OCI-LY3 (cell line): Measurements from ENCODE around the gene TNFRSF1B.

Experiments used
- H2AFZ ChIP-seq: fragments of 200-600, 300-600 bp; shearing (Covaris generic); 2 replicates; pipeline ENCODE4 v1.6.0; 2014; ENCODE audit warnings: antibody characterized with exemption, low read depth, low read length
- H3K27ac ChIP-seq: fragments of 200-600, 300-600 bp; sonication (generic); 2 replicates; pipeline ENCODE4 v1.5.1; 2014; ENCODE audit warnings: mild to moderate bottlenecking, low read length, moderate library complexity, mixed read lengths
- H3K27me3 ChIP-seq: fragments of 200-600, 300-600 bp; sonication (generic); 2 replicates; pipeline ENCODE4 v1.6.1; 2014; ENCODE audit warnings: low read depth, low read length, mixed read lengths
- H3K36me3 ChIP-seq: fragments of 200-600, 300-600 bp; sonication (generic); replicated peaks from 2 replicates; pipeline ENCODE3; 2014; ENCODE audit warnings: low read depth, low read length, mixed read lengths
- H3K4me1 ChIP-seq: fragments of 300-600, 200-600 bp; sonication (generic); 2 replicates; pipeline ENCODE4 v1.6.1; 2014; ENCODE audit warnings: low read length, mixed read lengths
- H3K4me2 ChIP-seq: fragments of 200-600, 300-600 bp; sonication (generic); 2 replicates; pipeline ENCODE4 v1.6.1; 2014; ENCODE audit warnings: low read length, mixed read lengths
- H3K4me3 ChIP-seq: fragments of 300-600, 200-600 bp; sonication (generic); 2 replicates; pipeline ENCODE4 v1.5.1; 2014; ENCODE audit warnings: antibody characterized with exemption, mild to moderate bottlenecking, low read length, moderate library complexity
- H3K79me2 ChIP-seq: fragments of 300-600, 200-600 bp; shearing (Covaris generic); 2 replicates; pipeline ENCODE4 v1.6.1; 2014; ENCODE audit warnings: mild to moderate bottlenecking, low read length, mixed read lengths
- H3K9ac ChIP-seq: fragments of 300-600, 200-600 bp; shearing (Covaris generic); 2 replicates; pipeline ENCODE4 v1.6.0; 2014; ENCODE audit warnings: mild to moderate bottlenecking, low read length, moderate library complexity
- H3K9me3 ChIP-seq: fragments of 200-600, 300-600 bp; shearing (Covaris generic); 2 replicates; pipeline ENCODE4 v1.6.1; 2014; ENCODE audit warnings: low read length, mixed read lengths; ENCODE audit not compliant: insufficient read depth
- H4K20me1 ChIP-seq: fragments of 200-600, 300-600 bp; sonication (generic); 2 replicates; pipeline ENCODE4 v1.6.1; 2016; ENCODE audit warnings: low read length, mixed read lengths; ENCODE audit not compliant: insufficient read depth
- EZH2phosphoT487 ChIP-seq: fragments of 200-600 bp; shearing (Covaris generic); IDR thresholded peaks from 2 replicates; pipeline ENCODE4 v1.6.1; 2018; ENCODE audit warnings: antibody characterized with exemption, mixed run types, low read depth
- TF ChIP-seq, protein P1 (sequence below): fragments of 200-600, 300-600 bp; sonication (generic); IDR thresholded peaks from 2 replicates; pipeline ENCODE4 v1.5.1; 2014; ENCODE audit warnings: antibody characterized with exemption, low read length, low read depth

TNFRSF1B gene

DNA sequence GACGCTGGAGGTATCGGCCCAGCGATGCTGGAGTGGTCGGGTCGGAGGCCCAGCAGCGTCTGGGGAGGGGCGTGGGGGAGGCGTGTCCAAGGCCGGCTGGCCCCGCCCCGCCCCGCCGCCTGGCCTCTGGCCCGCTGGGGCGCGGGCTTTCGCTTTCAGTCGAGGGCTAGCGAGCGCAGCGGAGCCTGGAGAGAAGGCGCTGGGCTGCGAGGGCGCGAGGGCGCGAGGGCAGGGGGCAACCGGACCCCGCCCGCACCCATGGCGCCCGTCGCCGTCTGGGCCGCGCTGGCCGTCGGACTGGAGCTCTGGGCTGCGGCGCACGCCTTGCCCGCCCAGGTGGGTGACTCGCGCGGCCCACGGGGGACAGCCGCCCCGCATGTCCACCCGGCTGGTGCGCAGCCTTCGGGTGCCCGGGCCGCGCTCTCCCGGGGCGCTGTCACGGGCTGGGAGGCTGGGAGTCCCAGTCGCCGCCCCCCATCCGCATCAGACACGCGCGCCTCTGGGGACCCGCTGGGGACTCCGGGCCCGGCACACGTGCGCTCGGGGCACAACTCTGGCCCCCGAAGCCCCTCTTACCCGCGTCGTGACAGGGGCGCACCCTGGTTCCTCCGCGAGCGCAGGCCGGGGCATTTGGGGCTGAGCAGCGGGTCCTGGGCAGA lies at the start of gene TNFRSF1B:
Gene TNFRSF1B (plus strand): TSS at position 158 of the 659 bp plus-strand sequence. CDS start 101 bp downstream, at position 259.
- Histone ChIP-seq H3K79me2 (peaks cover 50% of the 10 kb centered on the region), H2AFZ (no peak within 1 kb of the TSS), H3K4me1 (peaks cover 62% of the 10 kb centered on the region), H3K4me3 (peak within 1 kb of the TSS; percentile 91), H3K36me3 (peaks cover 26% of the 10 kb centered on the region), H3K4me2 (peak within 1 kb of the TSS; percentile 98), H3K9me3 (no peaks in the 10 kb centered on the region), H3K9ac (peak within 1 kb of the TSS; percentile 87), H3K27me3 (no peaks in the 10 kb centered on the region), H3K27ac (peak within 1 kb of the TSS; percentile 55), H4K20me1 (peaks cover 42% of the 10 kb centered on the region)
- no peak for TF ChIP-seq EZH2phosphoT487
- TF ChIP-seq, protein P1, sequence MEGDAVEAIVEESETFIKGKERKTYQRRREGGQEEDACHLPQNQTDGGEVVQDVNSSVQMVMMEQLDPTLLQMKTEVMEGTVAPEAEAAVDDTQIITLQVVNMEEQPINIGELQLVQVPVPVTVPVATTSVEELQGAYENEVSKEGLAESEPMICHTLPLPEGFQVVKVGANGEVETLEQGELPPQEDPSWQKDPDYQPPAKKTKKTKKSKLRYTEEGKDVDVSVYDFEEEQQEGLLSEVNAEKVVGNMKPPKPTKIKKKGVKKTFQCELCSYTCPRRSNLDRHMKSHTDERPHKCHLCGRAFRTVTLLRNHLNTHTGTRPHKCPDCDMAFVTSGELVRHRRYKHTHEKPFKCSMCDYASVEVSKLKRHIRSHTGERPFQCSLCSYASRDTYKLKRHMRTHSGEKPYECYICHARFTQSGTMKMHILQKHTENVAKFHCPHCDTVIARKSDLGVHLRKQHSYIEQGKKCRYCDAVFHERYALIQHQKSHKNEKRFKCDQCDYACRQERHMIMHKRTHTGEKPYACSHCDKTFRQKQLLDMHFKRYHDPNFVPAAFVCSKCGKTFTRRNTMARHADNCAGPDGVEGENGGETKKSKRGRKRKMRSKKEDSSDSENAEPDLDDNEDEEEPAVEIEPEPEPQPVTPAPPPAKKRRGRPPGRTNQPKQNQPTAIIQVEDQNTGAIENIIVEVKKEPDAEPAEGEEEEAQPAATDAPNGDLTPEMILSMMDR = no peak

DNA sequence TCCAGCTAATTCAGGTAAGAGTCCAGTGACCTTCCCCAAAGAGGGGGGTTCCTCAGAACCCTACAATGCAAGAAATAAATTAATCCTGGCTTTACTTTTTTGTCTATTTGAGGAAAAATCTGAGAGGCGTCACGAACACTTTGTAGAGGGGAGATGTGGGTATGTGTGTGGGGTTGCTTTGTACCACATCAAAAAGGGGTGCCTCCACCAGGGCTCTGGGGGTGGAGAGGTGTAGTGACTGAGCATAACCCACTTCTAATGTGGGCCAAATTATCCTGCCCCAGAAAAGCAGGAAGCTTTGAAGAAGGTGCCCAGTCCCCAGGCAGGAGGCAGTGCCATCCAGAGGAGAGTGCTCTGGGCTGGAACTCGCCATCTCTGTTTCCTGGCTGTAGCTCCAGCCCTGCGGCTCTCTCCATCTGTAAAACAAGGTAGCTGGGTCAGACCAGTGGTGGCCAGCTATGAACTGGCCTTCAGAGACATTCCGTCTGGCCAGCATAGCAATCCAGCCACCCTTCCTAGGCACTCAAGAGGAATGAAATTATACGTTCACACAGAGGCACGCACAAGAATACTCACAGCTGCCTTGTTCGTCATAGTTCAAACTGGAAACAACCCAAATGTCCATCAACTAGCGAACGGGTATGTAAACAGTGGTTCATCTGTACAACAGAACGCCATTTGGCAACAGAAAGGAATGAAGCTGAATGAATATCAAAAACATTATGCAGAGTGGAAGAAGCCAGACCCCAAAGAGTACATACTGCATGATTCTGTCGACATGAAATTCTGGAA lies 45.4 kb upstream of the TNFRSF1B start:
- H3K9ac ChIP-seq = no peak overlapping the region
- TF ChIP-seq EZH2phosphoT487 = no peak
- TF ChIP-seq, protein P1 = no peak
- H3K27ac ChIP-seq = no peak overlapping the region
- H3K4me1 ChIP-seq = peaks cover 11% of the 10 kb centered on the region
- no peaks in the 10 kb centered on the region for H3K36me3 ChIP-seq
- H3K79me2 ChIP-seq = no peaks in the 10 kb centered on the region
- H3K9me3 ChIP-seq = no peaks in the 10 kb centered on the region
- 0 out of 2 replicates have a peak, but pooled peaks cover 2% of the 10 kb centered on the region for H3K27me3 ChIP-seq
- no peak overlapping the region for H3K4me3 ChIP-seq
- no peaks in the 10 kb centered on the region for H4K20me1 ChIP-seq
- no peak overlapping the region for H3K4me2 ChIP-seq
- no peak overlapping the region for H2AFZ ChIP-seq

DNA sequence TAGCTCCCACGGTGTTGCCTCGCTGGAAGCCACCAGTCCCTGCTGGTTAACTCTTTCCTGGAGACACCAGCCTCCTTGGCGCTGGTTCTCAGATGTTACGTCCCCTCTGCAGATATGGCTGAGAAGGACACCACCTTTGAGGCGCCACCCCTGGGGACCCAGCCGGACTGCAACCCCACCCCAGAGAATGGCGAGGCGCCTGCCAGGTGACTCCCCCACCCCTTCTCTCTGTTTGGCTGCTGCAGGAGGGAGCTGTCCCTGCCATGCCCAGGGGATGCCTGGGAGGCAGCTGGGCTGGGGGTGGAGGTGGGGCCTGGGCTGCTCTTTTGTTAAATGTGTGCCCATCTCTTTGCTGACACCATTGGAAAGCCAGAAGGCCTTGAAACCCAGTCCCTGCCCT lies 43.6 kb upstream of the TNFRSF1B start:
- H2AFZ ChIP-seq = no peak overlapping the region
- H3K27me3 ChIP-seq = 0 out of 2 replicates have a peak, but pooled peaks cover 2% of the 10 kb centered on the region
- H3K9me3 ChIP-seq = no peaks in the 10 kb centered on the region
- H3K4me1 ChIP-seq = peaks cover 25% of the 10 kb centered on the region
- H3K4me2 ChIP-seq = no peak overlapping the region
- no peak overlapping the region for H3K27ac ChIP-seq
- H3K36me3 ChIP-seq = no peaks in the 10 kb centered on the region
- H3K79me2 ChIP-seq = no peaks in the 10 kb centered on the region
- no peak overlapping the region for H3K9ac ChIP-seq
- TF ChIP-seq, protein P1 = no peak
- TF ChIP-seq EZH2phosphoT487 = no peak
- no peaks in the 10 kb centered on the region for H4K20me1 ChIP-seq
- no peak overlapping the region for H3K4me3 ChIP-seq

DNA sequence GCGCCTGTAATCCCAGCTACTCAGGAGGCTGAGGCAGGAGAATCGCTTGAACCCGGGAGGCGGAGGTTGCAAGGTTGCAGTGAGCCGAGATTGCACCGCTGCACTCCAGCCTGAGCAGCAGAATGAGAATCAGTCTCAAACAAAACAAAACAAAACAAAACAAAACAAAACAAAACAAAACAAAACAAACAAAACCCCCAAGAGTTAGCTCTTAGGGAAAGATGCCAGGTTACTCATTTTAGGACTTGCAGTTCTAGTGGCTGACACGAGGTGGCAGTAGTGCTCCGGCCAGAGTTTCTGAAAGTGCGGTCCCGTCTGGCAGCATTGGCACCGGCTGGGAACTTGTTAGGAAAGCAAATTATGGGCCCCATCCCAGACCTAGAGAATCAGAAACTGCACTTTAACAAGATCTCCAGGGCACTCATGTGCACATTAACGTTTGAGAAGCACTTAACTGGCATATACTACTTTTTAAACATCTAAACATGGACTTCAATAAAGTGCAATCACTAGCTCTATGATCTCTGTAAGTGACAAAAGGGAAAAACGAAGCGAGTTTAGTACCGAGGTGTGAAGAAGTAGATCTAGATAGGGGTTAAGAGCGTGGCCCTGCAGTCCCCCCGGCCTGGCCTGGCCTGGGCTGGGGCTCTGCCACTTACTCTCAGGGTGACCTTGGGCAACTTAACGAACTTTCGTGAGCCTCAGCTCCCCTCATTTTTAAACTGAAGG lies 41.9 kb upstream of the TNFRSF1B start:
- no peaks in the 10 kb centered on the region for H3K9me3 ChIP-seq
- H3K27me3 ChIP-seq = 0 out of 2 replicates have a peak, but pooled peaks cover 2% of the 10 kb centered on the region
- no peaks in the 10 kb centered on the region for H4K20me1 ChIP-seq
- no peaks in the 10 kb centered on the region for H3K79me2 ChIP-seq
- peaks cover 25% of the 10 kb centered on the region for H3K4me1 ChIP-seq
- H2AFZ ChIP-seq = peak overlapping the region; percentile 23; the same call in 1 of the 2 replicates
- peak overlapping the region; percentile 23 for H3K4me2 ChIP-seq
- no peak overlapping the region; the same call in 1 of the 2 replicates for H3K9ac ChIP-seq
- no peak overlapping the region for H3K27ac ChIP-seq
- H3K4me3 ChIP-seq = no peak overlapping the region
- no peaks in the 10 kb centered on the region for H3K36me3 ChIP-seq
- TF ChIP-seq, protein P1 = peak; percentile 77
- TF ChIP-seq EZH2phosphoT487 = no peak
